CD4-positive, alpha-beta T cell treated with Interleukin-15 for 1 hour (primary cell): Measurements from ENCODE around the gene POMGNT2.

ENCODE experiments used
- DNase-seq: peaks from one replicate; pipeline ENCODE4 v3.0.0-alpha.2; 2020

Gene POMGNT2

GRCh38 chr3:43105596-43106292, at the start of gene POMGNT2:
POMGNT2 (minus strand) TSS chr3:43106079; CDS start chr3:43081431, 24,648 bp downstream.
- peak; percentile 91 for DNase-seq

- DNase-seq: no peak
These were observed 49.1 kb upstream of the POMGNT2 start for GRCh38 chr3:43154980-43155379.

GRCh38 chr3:43153216-43154083, 47.6 kb upstream of the POMGNT2 start:
- DNase-seq: no peak

GRCh38 chr3:43152649-43153048, 46.8 kb upstream of the POMGNT2 start:
- no peak for DNase-seq

- no peak for DNase-seq
These were observed 42.2 kb upstream of the POMGNT2 start for GRCh38 chr3:43148033-43148432.

- no peak for DNase-seq
These were observed 40.7 kb upstream of the POMGNT2 start for GRCh38 chr3:43146599-43146998.

- no peak for DNase-seq
These were observed 39.0 kb upstream of the POMGNT2 start for GRCh38 chr3:43144761-43145490.

- no peak for DNase-seq
These were observed 36.6 kb upstream of the POMGNT2 start for GRCh38 chr3:43142472-43142871.

- no peak for DNase-seq
These were observed 32.8 kb upstream of the POMGNT2 start for GRCh38 chr3:43138488-43139231.

- DNase-seq: no peak
These were observed 27.2 kb upstream of the POMGNT2 start for GRCh38 chr3:43132870-43133636.

- DNase-seq: no peak
These were observed 26.3 kb upstream of the POMGNT2 start for GRCh38 chr3:43132193-43132592.

- no peak for DNase-seq
These were observed 22.6 kb upstream of the POMGNT2 start for GRCh38 chr3:43128464-43128863.

- DNase-seq: no peak
These were observed 20.7 kb upstream of the POMGNT2 start for GRCh38 chr3:43126536-43126935.

GRCh38 chr3:43123895-43124294, 18.0 kb upstream of the POMGNT2 start:
- no peak for DNase-seq

GRCh38 chr3:43120937-43121336, 15.1 kb upstream of the POMGNT2 start:
- no peak for DNase-seq

GRCh38 chr3:43117257-43117656, 11.4 kb upstream of the POMGNT2 start:
- DNase-seq: no peak

GRCh38 chr3:43113671-43114070, 7.8 kb upstream of the POMGNT2 start:
- DNase-seq: no peak

GRCh38 chr3:43106293-43106628, 382 bp upstream of the POMGNT2 start:
- DNase-seq: no peak

GRCh38 chr3:43104660-43105595, 951 bp downstream of the POMGNT2 start:
- DNase-seq: no peak

- DNase-seq: no peak
These were observed 1.8 kb downstream of the POMGNT2 start for GRCh38 chr3:43104039-43104438.
